Osteocyte (in vitro differentiated cells): Measurements from ENCODE around the gene ABI3BP. TPM values are rescaled to one million over a fixed set of nuclear protein-coding genes. Genes with fewer than 3 reads are reported as not detected.

ENCODE experiments used
- DNase-seq: peaks from one replicate; pipeline ENCODE4 v3.0.0; 2021; ENCODE audit warnings: mixed read lengths; ENCODE audit not compliant: unreplicated experiment; ENCODE audit errors: extremely low spot score
- H3K27ac Mint-ChIP-seq: one replicate; pipeline ENCODE4 v1.8.0; 2021; ENCODE audit warnings: mild to moderate bottlenecking, mixed read lengths; ENCODE audit not compliant: unreplicated experiment
- H3K27me3 Mint-ChIP-seq: one replicate; pipeline ENCODE4 v1.8.0; 2021; ENCODE audit warnings: mixed read lengths; ENCODE audit not compliant: unreplicated experiment
- H3K36me3 Mint-ChIP-seq: one replicate; pipeline ENCODE4 v1.8.0; 2021; ENCODE audit warnings: mixed read lengths; ENCODE audit not compliant: unreplicated experiment
- H3K4me1 Mint-ChIP-seq: one replicate; pipeline ENCODE4 v1.8.0; 2021; ENCODE audit warnings: mixed read lengths; ENCODE audit not compliant: unreplicated experiment
- H3K4me3 Mint-ChIP-seq: one replicate; pipeline ENCODE4 v1.8.0; 2021; ENCODE audit warnings: mild to moderate bottlenecking, moderate library complexity, mixed read lengths; ENCODE audit not compliant: unreplicated experiment
- H3K9me3 Mint-ChIP-seq: one replicate; pipeline ENCODE4 v1.8.0; 2021; ENCODE audit warnings: mixed read lengths; ENCODE audit not compliant: unreplicated experiment
- total RNA-seq: library from RNA; stranded (reverse); gene quantifications from 2 replicates; pipeline ENCODE4 v1.2.1, GENCODE V29; 2021
- TF ChIP-seq, protein P1 (sequence below): fragments of 200-600 bp; sonication (generic); IDR thresholded peaks from 2 replicates; pipeline ENCODE4 v1.5.0; 2021; ENCODE audit warnings: antibody characterized with exemption, mild to moderate bottlenecking, moderate library complexity

Gene ABI3BP
- total RNA-seq, 1 donor from 2014 or later = 157 TPM

DNA sequence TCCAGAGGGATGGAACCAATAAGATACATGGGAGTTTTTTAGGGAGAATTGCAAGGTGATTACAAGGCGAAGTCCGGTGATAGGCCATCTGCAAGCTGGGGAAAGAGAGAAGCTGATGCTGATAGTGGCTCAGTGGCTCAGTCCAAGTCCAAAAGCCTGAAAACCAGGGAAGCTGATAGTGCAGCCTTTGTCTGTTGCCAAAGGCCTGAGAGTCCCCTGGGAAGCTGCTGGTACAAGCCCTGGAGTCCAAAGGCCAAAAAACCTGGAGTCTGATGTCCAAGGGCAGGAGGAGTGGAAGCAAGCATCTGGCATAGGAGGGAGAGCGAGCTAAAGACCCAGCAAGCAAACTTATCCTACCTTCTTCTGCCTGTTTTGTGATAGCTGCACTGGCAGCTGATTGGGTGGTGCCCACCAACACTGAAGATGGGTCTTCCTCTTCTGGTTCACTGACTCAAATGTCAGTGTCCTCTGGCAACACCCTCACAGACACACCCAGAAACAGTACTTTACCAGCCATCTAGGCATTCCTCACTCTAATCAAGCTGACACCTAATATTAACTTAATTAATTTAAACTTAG lies 267.2 kb downstream of the ABI3BP start:
- H3K9me3 Mint-ChIP-seq = peaks cover 4% of the 10 kb centered on the region
- TF ChIP-seq, protein P1, sequence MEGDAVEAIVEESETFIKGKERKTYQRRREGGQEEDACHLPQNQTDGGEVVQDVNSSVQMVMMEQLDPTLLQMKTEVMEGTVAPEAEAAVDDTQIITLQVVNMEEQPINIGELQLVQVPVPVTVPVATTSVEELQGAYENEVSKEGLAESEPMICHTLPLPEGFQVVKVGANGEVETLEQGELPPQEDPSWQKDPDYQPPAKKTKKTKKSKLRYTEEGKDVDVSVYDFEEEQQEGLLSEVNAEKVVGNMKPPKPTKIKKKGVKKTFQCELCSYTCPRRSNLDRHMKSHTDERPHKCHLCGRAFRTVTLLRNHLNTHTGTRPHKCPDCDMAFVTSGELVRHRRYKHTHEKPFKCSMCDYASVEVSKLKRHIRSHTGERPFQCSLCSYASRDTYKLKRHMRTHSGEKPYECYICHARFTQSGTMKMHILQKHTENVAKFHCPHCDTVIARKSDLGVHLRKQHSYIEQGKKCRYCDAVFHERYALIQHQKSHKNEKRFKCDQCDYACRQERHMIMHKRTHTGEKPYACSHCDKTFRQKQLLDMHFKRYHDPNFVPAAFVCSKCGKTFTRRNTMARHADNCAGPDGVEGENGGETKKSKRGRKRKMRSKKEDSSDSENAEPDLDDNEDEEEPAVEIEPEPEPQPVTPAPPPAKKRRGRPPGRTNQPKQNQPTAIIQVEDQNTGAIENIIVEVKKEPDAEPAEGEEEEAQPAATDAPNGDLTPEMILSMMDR = no peak
- H3K27me3 Mint-ChIP-seq = no peaks in the 10 kb centered on the region
- no peak for DNase-seq
- H3K4me1 Mint-ChIP-seq = peaks cover 12% of the 10 kb centered on the region
- H3K36me3 Mint-ChIP-seq = peaks cover 58% of the 10 kb centered on the region
- H3K4me3 Mint-ChIP-seq = no peak overlapping the region
- H3K27ac Mint-ChIP-seq = no peak overlapping the region

DNA sequence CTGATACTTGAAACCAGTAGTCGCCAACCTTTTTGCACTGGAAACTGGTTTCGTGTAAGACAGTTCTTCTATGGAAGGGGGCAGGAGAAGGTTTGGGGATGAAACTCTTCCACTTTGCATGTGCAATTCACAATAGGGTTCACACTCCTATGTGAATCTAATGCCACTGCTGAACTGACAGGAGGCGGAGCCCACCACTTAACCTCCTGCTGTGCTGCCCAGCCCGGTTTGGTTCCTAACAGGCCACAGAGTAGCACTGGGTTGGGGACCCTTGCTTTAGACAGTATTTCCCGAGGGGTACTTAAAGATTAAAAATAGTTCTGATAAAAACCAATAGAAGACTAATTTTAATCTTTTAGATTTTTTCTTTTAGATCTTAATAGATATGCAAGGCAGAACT lies 272.8 kb downstream of the ABI3BP start:
- H3K27ac Mint-ChIP-seq = no peak overlapping the region
- H3K4me1 Mint-ChIP-seq = peaks cover 45% of the 10 kb centered on the region
- peaks cover 8% of the 10 kb centered on the region for H3K9me3 Mint-ChIP-seq
- no peak overlapping the region for H3K4me3 Mint-ChIP-seq
- TF ChIP-seq, protein P1 = no peak
- H3K36me3 Mint-ChIP-seq = peaks cover 66% of the 10 kb centered on the region
- no peak for DNase-seq
- H3K27me3 Mint-ChIP-seq = no peaks in the 10 kb centered on the region

DNA sequence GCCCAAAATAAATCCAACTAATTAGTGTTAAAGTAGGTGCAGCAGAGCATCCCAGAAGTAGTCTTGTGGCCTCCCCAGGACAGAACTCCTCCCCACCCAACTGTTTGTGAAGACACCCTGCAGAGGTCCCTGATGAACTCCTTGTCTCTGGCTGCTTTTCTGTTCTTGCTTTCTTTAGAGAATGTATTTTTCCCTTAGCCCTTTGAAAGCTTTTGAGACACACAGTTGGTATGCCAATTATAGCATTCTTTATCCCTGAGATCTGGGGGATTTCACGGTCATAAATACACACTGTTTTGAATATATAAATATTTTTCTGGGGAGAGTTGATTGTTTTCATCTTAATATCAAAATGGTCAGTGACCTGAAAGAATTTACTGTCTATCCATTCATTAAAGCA lies 274.1 kb downstream of the ABI3BP start:
- peaks cover 49% of the 10 kb centered on the region for H3K4me1 Mint-ChIP-seq
- no peak for DNase-seq
- H3K27ac Mint-ChIP-seq = peak overlapping the region; percentile 51
- peaks cover 72% of the 10 kb centered on the region for H3K36me3 Mint-ChIP-seq
- H3K4me3 Mint-ChIP-seq = no peak overlapping the region
- no peaks in the 10 kb centered on the region for H3K27me3 Mint-ChIP-seq
- TF ChIP-seq, protein P1 = no peak
- H3K9me3 Mint-ChIP-seq = peaks cover 8% of the 10 kb centered on the region

DNA sequence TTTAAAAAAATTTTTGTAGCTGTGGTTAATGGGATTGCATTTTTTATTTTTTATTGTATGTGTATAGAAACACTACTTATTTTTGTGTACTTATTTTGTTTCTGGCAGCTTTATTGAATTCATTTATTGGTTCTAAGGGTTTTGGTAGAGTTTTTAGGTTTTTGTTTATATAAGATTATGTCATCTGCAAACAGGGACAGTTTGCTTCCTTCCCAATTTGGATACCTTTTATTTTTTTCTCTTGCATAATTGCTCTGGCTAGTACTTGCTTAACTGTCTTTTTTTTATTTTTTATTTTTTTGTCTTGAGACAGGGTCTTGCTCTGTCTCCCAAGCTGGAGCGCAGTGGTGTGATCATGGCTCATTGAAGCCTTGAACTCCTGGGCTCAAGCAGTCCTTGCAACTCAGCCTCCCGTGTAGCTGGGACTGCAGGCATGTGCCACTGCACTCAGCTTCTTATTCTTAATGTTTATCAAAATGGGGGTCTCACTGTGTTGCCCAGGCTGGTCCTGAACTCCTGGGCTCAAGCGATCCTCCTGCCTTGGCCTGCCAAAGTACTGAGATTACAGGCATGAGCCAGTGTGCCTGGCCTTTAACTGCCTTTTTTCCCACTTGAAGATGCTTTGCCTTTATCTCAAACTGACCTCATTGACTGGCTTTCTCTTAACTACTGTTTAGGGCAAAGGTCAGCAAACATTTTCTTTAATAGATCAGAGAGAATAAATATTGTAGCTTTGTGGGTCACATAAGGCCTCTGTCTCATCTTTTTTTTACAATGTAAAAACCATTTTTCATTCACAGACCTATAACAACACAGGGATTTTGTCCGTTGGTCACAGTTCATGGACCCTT lies 275.4 kb downstream of the ABI3BP start:
- Mint-ChIP-seq H3K27me3 (no peaks in the 10 kb centered on the region), H3K4me1 (peaks cover 55% of the 10 kb centered on the region)
- TF ChIP-seq, protein P1 = no peak

DNA sequence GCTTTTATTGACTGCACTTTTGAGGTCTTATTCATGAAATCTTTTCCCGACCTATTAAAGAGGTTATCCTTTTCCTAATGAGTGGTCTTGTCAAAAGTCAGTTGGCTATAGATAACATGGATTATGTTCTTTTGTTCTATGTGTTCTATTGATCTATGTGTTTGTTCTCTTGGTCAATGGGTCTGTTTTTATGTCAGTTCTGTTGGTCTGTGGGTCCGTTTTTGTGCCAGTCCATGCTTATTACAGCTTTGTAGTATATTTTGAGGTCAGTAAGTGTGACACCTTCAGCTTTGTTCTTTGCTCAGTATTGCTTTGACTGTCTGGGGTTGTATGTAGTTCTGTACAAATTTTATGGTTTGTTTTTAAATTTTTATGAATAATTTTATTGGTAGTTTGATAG lies 276.2 kb downstream of the ABI3BP start:
- Mint-ChIP-seq H3K27ac (peak overlapping the region; percentile 27), H3K27me3 (no peaks in the 10 kb centered on the region), H3K36me3 (peaks cover 74% of the 10 kb centered on the region), H3K4me3 (no peak overlapping the region), H3K4me1 (peaks cover 63% of the 10 kb centered on the region), H3K9me3 (peaks cover 5% of the 10 kb centered on the region)
- TF ChIP-seq, protein P1 = no peak
- no peak for DNase-seq

More for the DNA sequence above, 275.4 kb downstream of the ABI3BP start:
- Mint-ChIP-seq H3K27ac (peak overlapping the region; percentile 23), H3K9me3 (peaks cover 8% of the 10 kb centered on the region), H3K4me3 (no peak overlapping the region), H3K36me3 (peaks cover 74% of the 10 kb centered on the region)
- DNase-seq = no peak
